GM19372 (cell line): ENCODE results near the gene CDCA3.
A peak's percentile ranks its signal among the peaks of the same experiment; 100 is the strongest.
"Not testable (repeated sequence)": the region's sequence is repeated elsewhere in the genome, so short reads cannot be mapped to it uniquely, and the experiment has no call there.

Experiments
- ATAC-seq: cut with Tn5 transposase; IDR thresholded peaks from one replicate; pipeline ENCODE4 v1.9.1; 2021; ENCODE audit warnings: mild to moderate bottlenecking, low read depth, moderate library complexity; ENCODE audit not compliant: unreplicated experiment

Gene CDCA3

DNA sequence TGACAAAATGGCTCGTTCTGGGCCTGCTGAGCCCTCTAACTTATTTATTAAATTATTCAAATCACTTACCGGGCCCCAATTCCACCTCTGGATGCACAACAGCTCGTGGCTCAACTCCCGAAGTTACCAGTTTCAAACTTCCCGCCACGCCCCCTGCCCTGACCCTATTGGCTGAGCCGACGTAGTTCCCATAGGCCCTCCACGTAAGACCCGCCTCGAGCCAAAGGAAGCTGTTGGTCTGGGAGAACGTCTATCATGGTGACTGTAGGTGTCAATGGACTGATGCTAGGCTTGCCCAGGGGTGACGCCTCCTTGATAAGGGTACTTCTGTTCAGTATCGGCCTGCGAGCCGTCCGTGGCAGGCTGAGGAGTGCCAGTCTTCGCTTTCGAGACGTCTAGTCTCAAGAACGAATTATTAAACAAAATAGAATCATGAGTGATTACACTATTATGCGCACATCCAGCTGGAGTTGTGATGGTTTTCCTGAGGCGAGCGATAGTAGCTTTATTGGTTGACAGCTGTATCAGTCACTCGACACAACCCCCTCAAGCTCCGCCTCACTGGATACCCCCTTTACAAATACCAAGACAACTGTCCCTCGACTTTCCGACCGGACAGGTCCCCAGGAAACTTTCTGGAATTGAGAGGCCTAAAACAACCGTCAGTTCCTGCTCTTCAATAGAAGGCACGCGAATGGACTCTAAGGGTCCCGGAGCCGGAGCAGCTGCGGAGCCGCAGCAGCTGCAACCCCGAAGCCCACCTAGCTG is at the start of gene CDCA3:
TSS of gene CDCA3 (minus strand) at position 134 of the 768 bp plus-strand sequence. CDS start 334 bp downstream, outside the sequence.
- peak; percentile 42 for ATAC-seq

DNA sequence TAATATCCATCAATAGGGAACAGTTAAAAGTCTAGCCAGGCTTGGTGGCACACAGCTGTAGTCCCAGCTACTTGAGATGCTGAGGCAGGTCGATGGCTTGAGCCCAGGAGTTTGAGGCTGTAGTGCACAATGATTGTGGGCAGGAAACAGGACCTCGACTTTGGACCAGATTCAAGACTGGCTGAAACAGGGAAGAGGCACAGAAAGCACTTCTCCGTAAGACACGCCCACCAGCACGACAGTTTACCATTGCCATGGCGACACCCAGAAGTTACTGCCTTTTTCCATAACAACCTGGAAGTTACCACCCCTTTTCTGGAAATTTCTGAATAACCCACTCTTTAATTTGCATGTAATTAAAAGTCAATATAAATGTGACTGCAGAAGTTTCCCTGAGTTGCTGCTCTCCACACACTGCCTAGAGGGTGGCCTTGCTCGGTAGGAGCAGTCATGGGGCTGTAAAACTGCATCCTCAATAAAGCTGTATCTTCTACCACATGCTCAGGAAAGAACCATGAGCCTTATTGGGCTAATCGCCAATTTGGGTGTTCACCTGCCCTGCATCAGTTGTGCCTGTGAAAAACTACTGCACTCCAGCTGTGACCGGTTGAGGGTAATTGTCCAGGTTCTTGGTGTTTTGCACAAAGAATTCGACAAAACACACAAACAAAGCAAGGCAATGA is 48.9 kb upstream of the CDCA3 start:
- no peak for ATAC-seq

DNA sequence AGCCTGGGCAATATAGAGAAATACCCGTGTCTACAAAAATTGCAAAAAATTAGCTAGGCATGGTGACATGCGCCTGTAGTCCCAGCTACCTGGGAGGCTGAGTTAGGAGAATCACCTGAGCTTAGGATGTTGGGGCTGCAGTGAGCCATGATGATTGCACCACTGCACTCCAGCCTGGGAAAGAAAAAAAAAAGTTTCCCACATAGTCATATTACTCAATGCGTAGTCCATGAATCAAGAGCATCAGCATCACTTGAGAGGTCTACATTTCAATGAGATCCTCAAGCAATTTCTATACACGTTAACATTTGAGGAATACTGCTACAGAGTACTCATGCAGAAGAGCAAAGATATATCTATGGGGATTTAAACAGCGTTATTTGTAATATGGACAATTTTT is 48.3 kb upstream of the CDCA3 start:
- no peak for ATAC-seq

DNA sequence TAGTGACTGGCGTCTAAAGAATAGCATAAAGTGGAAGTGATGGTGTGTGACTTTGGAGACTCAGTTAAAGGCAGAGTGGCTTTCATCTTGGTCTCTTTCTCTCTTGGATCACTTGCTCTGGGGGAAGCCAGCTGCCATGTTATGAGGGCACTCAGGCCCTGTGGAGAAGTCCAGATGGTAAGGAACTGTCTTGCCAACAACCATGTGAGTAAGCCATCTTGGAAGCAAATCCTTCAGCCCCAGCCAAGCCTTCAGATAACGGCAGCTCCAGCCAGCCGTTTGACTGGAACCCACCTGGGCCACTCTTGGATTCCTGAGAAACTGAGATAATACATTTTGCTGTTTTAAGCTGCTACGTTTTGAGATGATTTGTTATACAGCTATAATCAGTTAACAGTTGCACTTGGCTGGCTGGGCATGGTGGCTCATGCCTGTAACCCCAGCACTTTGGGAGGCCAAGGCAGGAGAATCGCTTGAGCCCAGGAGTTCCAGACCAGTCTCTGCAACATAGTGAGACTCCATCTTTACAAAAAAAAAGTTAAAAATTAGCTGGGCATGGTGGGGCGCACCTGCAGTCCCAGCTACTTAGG is 45.9 kb upstream of the CDCA3 start:
- ATAC-seq, result no peak

DNA sequence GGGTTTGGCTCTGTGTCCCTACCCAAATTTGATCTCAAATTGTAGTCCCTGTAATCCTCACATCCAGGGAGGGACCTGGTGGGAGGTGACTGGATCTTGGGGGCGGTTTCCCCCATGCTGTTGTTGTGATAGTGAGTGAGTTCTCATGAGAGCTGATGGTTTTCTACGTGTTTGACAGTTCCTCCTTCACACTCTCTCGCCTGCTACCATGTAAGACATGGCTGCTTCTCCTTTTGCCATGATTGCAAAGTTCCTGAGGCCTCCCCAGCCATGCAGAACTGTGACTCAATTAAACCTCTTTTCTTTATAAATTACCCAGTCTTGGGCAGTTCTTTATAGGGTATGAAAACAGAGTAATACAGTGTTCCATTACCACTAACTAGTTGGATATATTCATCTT is 43.2 kb upstream of the CDCA3 start:
- no peak for ATAC-seq

DNA sequence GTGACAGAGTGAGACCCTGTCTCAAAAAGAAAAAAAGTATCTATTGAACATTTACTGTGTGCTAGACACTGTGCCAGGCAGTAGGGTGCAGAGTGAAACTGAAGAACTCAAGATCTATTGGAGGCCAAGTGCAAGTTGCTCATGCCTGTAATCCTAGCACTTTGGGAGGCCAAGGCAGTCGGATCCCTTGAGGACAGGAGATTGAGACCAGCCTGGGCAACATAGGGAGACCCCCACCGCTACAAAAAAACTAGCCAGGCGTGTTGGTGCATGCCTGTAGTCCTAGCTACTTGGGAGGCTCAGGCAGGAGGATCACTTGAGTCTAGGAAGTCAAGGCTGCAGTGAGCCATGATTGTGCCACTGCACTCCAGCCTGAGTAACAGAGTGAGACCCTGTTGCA is 41.6 kb upstream of the CDCA3 start:
- ATAC-seq, result not testable (repeated sequence)

DNA sequence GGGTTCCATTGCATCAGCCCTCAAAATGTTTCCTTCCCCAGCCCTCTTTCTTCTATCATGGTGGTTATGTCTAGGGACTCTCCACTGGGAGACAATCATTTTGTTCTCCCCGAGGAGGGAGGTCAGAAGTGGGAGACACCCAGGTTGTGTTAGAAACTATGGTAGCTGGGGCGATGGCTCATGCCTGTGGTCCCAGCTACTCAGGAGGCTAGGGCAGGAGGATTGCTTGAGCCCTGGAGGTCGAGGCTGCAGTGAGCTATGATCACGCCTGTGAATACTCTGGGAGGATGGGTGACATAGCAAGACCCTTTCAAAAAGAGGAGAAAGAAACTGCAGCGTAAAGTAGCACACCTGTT is 40.5 kb upstream of the CDCA3 start:
- ATAC-seq, result no peak

DNA sequence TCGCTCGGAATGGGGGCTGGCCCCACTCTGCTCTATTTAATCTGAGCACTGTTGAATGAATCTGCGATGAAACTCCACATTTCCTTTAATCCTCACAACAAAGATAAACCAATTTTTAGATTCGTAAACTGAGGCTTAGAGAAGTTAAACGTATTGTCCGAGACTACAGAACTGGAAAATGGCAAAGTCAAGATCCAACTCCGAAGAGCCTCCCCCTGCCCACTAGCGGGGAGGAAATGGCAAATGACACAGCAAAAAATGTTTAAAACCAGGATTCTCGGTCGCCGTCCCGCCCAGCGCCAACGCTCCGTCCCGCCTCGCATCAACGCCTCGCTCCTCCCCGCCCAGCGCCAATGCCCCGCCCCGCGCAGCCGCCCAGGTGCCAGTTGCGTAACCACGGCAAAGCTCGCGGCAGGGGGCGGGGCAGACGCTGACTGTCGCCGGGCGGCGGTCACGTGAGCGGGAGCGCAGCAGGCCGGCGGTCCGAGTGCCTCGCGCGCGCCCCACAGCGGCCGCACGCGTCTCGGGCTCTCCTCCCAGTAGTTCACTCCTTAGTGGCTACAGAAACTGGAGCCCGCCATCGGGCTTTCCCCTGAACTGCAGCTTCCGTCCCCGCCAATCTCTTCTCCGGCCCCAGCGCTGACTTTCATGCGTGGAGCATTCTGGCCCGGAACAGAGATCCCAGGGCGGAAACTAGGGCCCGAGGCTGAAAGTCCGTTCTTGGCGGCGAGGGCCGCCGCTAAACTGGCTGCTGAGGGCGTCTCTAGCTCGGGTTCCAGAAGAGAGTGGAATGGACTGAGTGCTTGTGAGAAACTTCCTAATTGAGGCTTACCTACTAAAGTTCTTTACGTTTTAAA is 39.9 kb upstream of the CDCA3 start:
- ATAC-seq, result peak; percentile 96

DNA sequence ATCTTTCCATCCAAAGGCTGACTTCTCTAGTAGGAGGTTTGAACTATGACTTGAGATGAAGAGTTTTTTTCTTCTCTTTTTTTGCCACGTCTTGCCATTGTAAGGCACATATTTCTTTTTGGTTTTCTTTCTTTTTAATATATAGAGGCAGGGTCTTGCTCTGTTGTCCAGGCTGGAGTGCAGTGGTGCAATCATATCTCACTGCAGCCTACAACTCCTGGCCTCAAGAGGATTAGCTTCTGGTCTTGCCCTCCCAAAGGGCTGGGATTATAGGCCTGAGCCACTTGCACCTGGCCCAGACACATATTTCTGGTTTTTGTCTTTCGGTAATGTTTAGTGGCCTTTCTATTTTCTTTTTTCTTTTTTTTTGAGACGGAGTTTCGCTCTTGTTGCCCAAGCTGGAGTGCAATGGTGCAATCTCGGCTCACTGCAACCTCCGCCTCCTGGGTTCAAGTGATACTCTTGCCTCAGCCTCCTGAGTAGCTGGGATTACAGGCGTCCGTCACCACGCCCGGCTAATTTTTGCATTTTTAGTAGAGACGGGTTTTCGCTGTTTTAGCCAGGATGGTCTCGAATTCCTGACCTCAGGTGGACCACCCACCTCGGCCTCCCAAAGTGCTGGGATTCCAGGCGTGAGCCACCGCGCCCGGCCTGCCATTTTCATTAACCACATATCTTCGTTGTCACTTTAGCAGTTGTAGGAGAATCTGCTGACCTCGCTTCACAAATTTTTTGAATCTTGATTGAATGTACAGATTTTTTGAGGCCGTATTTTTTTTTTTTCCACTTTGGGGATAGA is 38.9 kb upstream of the CDCA3 start:
- not testable (repeated sequence) for ATAC-seq

DNA sequence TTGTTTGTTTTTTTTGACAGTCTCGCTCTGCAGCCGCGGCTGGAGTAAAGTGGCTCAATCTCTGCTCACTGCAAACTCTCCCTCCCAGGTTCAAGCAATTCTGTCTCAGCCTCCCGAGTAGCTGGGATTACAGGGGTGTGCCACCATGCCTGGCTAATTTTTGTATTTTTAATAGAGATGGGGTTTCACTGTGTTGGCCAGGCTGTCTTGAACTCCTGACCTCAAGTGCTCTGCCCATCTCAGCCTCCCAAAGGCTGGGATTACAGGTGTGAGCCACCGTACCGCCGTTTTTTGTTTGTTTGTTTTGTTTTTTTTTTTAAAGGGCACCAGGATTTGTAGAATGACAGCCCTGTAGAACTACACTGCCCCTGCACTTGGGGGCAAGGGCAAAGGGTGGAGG is 37.7 kb upstream of the CDCA3 start:
- not testable (repeated sequence) for ATAC-seq

DNA sequence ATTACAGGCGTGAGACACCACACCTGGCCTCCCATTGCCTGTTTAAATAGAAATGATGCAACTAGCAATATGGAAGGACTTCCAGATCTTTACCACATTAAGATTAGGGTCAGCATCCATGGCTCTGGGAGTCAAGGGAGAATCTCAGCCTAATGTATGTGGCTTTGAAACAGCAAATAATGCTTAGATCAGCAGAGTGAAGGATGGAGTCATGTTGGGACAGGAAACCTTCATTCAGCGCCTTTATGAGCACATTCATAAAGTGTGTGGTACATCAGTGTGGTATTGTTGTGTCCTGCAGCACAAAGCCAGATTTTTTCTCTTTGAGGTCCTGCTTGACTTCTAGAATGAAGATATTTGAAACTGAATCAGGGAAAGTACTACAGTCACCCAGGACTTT is 37.3 kb upstream of the CDCA3 start:
- ATAC-seq, result no peak

DNA sequence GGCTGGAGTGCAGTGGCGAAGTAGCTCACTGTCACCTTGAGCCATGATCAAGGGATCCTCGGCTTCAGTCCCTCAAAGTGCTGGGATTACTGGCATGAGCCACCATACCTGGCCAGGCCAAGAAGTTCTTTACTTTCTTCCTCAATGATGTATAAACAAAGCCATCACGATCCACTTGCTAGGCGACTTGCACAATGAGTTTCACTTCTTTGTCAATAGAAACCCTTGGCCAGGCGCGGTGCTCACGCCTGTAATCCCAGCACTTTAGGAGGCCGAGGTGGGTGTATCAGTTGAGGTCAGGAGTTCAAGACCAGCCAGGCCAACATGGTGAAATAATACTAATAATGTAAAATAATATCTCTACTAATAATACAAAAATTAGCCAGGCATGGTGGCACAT is 36.4 kb upstream of the CDCA3 start:
- ATAC-seq, result no peak

DNA sequence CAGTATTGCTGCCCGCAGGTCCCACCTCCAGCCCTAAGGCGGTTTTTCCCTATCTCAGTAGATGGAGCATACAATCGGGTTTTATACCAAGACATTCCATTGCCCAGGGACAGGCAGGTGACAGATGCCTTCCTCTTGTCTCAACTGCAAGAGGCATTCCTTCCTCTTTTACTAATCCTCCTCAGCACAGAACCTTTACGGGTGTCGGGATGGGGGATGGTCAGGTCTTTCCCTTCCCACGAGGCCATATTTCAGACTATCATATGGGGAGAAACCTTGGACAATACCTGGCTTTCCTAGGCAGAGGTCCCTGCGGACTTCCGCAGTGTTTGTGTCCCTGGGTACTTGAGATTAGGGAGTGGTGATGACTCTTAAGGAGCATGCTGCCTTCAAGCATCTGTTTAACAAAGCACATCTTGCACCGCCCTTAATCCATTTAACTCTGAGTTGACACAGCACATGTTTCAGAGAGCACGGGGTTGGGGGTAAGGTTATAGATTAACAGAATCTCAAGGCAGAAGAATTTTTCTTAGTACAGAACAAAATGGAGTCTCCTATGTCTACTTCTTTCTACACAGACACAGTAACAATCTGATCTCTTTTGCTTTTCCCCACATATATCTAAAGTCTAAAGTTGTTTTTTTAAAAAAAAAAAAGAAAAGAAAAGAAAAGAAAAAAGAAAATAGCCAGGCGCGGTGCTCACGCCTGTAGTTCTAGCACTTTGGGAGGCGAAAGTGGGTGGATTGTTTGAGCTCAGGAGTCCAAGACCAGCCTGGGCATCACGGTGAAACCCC is 35.3 kb upstream of the CDCA3 start:
- not testable (repeated sequence) for ATAC-seq

DNA sequence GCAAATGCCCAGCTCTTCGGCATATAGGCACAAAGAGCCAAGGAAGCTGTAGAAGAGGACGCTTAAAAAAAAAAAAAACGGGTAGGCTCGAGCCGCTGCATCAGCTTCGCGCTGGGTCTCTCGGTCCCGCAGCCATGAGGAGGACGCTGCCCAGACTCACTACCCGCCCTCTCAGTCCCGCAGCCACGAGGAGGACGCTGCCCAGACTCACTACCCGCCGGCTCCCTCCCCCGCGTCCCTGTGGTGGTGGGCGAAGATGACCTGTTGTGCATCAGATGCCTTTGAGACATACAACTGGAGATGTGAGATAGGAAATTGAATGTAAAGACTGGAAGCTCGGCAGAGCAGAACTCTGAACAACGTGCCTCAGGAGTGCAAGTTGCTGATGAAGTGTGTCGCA is 33.5 kb upstream of the CDCA3 start:
- ATAC-seq, result no peak

DNA sequence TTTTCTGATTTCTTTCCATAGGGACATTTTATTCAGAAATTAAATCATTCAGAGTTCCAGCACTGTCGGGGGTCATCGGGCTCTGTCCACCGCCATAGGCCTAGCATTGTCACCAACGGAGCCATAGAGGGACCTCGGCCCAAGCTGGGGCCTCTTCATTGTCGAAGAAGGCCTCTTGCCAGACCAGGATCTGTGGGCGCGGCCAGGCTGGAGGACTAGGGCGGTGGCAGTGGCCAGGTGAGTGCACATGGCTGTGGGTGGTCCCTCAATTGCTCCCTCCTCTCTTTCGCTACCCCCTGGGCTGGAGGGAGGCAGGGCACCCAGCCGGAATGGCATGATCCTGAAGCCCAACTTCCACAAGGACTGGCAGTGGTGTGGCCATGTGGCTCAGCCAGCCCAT is 32.6 kb upstream of the CDCA3 start:
- ATAC-seq, result no peak

DNA sequence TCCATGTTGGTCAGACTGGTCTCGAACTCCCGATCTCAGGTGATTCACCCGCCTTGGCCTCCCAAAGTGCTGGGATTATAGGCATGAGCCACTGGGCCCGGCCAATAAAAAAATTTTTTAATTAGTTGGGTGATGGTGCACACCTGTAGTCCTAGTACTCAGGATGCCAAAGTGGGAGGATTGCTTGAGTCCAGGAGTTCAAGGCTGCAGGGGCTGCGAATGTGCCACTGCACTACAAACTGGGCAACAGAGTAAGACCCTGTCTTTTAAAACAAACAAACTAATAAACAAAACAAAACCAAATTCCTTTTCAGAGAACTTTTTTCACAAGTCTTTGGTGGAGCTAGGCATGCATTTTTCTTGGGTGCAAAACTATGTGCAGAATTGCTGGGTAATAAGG is 32.2 kb upstream of the CDCA3 start:
- no peak for ATAC-seq

DNA sequence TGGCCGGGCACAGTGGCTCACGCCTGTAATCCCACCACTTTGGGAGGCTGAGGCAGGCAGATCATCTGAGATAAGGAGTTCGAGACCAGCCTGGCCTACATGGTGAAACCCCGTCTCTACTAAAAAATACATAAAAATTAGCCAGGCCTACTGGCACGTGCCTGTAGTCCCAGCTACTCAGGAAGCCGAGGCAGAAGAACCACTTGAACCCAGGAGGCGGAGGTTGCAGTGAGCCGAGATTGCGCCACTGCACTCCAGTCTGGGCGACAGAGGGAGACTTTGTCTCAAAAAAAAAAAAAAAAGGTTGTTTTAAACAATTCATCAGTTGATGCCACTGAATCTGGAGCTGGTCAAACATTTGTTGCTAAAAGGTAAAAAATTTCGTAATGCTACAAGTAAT is 28.7 kb upstream of the CDCA3 start:
- ATAC-seq, result not testable (repeated sequence)

DNA sequence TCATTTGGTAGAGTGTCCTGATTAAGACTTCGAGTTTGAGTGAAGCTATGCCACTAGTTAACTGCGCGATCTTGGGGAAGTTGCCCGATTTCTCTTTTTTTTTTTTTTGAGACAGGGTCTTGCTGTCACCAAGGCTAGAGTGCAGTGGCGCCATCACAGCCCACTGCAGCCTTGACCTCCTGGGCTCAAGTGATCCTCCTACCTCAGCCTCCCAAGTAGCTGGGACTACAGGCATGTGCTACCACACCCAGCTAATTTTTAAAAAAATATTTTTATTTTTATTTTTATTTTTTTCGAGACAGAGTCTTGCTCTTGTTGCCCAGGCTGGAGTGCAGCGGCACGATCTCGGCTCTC is 22.9 kb upstream of the CDCA3 start:
- not testable (repeated sequence) for ATAC-seq
